Superior temporal gyrus (tissue), 1 donor: ENCODE results near the gene KANSL1.
"Not testable (repeated sequence)": the region's sequence is repeated elsewhere in the genome, so short reads cannot be mapped to it uniquely, and the experiment has no call there.

Source experiments
- DNase-seq: peaks from one replicate; pipeline ENCODE4 v3.0.0-alpha.2; 2016; ENCODE audit errors: extremely low spot score

The KANSL1 gene

GRCh38 chr17:46025060-46025459 lies 168.2 kb downstream of the KANSL1 start:
- no peak for DNase-seq

GRCh38 chr17:46024590-46024989 lies 168.6 kb downstream of the KANSL1 start:
- DNase-seq, result no peak

GRCh38 chr17:46023783-46024388 lies 169.3 kb downstream of the KANSL1 start:
- DNase-seq, result no peak

GRCh38 chr17:46023366-46023765 lies 169.9 kb downstream of the KANSL1 start:
- DNase-seq, result not testable (repeated sequence)

GRCh38 chr17:46020998-46021397 lies 172.2 kb downstream of the KANSL1 start:
- no peak for DNase-seq

GRCh38 chr17:46020023-46020761 lies 173.0 kb downstream of the KANSL1 start:
- DNase-seq, result no peak

GRCh38 chr17:46019408-46019925 lies 173.8 kb downstream of the KANSL1 start:
- DNase-seq, result not testable (repeated sequence)

- peak; percentile 58 for DNase-seq
Measured at GRCh38 chr17:46013502-46014165, 179.6 kb downstream of the KANSL1 start.

- no peak for DNase-seq
Measured at GRCh38 chr17:46013127-46013501, 180.1 kb downstream of the KANSL1 start.

- no peak for DNase-seq
Measured at GRCh38 chr17:46012506-46013079, 180.6 kb downstream of the KANSL1 start.

GRCh38 chr17:46011711-46012505 lies 181.3 kb downstream of the KANSL1 start:
- no peak for DNase-seq

- no peak for DNase-seq
Measured at GRCh38 chr17:46010597-46011186, 182.5 kb downstream of the KANSL1 start.

GRCh38 chr17:46009681-46010596 lies 183.3 kb downstream of the KANSL1 start:
- no peak for DNase-seq

GRCh38 chr17:46008591-46008990 lies 184.6 kb downstream of the KANSL1 start:
- DNase-seq, result no peak

- DNase-seq, result peak; percentile 66
Measured at GRCh38 chr17:46007461-46007965, 185.7 kb downstream of the KANSL1 start.

GRCh38 chr17:46006082-46006481 lies 187.1 kb downstream of the KANSL1 start:
- not testable (repeated sequence) for DNase-seq

- DNase-seq, result peak; percentile 86
Measured at GRCh38 chr17:46003907-46004748, 189.1 kb downstream of the KANSL1 start.

- no peak for DNase-seq
Measured at GRCh38 chr17:46002973-46003316, 190.3 kb downstream of the KANSL1 start.
